ENCODE data around the gene ABCA13. TPM values are rescaled to one million over a fixed set of nuclear protein-coding genes. Genes with fewer than 3 reads are reported as not detected.
A peak's percentile ranks its signal among the peaks of the same experiment; 100 is the strongest.

ABCA13 gene
- total RNA-seq, 1 donor from 2014 or later, result 0.12 TPM

DNA sequence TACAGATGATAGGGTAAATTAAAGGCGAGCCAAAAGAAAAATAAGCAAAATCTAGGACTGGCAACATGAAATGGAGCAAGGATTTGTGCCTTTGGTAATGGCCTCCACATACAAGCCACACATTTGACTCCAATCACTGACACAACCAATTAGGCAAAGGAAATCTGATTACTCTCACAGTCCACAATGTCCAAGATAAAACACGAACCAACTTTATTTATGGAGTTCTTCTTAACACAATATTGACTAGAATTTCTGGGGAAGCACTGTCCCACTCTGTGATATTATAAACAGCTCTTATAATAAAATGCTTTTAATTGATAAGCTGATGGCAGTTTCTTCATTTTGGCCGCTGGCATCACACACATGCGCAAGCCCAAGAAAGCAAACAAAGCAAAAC lies 334.2 kb downstream of the ABCA13 start:
- Mint-ChIP-seq H3K4me3 (ENCODE audit: low read depth) (no peak overlapping the region), H3K36me3 (ENCODE audit: insufficient read depth) (no peaks in the 10 kb centered on the region), H3K27ac (no peak overlapping the region), H3K4me1 (ENCODE audit: low read depth) (no peaks in the 10 kb centered on the region), H3K9me3 (ENCODE audit: low read depth) (no peaks in the 10 kb centered on the region), H3K27me3 (peaks cover 4% of the 10 kb centered on the region)
- DNase-seq (ENCODE audit: low spot score, unreplicated experiment), result no peak
- TF ChIP-seq CTCF (IDR thresholded peaks at IDR 0.05; ENCODE audit: unreplicated experiment), result no peak

DNA sequence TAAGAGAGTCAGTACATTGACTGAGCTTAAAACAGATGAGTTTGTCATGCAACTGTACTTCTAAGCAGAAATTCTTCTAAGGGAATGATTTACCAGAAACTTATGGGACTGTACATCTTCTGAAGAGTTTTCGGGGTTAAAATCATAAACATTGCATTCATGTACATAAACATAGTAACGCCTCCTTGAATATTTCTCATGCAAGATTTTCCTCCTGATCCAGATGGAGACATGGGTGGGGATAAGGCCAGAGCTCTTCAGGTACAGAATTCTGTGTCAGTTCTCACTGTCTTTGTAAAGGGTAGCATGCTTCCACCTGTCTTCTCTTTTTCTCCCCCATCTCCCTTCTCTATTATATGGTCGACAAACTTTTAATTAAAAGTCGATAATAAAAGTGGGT lies 335.3 kb downstream of the ABCA13 start:
- H3K27me3 Mint-ChIP-seq, result peaks cover 4% of the 10 kb centered on the region
- TF ChIP-seq CTCF (IDR thresholded peaks at IDR 0.05; ENCODE audit: unreplicated experiment), result no peak
- H3K4me1 Mint-ChIP-seq (ENCODE audit: low read depth), result peaks cover 3% of the 10 kb centered on the region
- H3K27ac Mint-ChIP-seq, result no peak overlapping the region
- no peak overlapping the region for H3K4me3 Mint-ChIP-seq (ENCODE audit: low read depth)
- H3K36me3 Mint-ChIP-seq (ENCODE audit: insufficient read depth), result no peaks in the 10 kb centered on the region
- H3K9me3 Mint-ChIP-seq (ENCODE audit: low read depth), result no peaks in the 10 kb centered on the region
- no peak for DNase-seq (ENCODE audit: low spot score, unreplicated experiment)

DNA sequence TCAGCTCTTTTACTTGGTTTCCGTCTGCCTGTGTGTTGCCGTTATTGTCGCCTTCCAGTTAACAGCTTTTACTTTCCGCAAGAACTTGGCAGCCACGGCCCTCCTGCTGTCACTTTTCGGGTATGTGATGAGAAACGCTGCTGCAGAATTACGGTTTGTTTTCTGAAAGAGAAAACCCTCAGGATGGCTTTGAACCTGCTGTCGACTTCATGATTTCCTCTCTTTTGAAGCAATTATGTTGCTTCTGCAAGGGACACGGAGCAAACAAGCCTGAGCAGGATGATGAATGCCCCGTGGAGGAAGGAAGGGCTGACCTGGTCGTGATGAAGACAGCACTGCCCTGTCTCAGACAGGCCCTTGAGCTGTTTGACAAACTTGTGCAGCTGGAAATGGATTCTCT lies 339.8 kb downstream of the ABCA13 start:
- no peak overlapping the region for H3K4me3 Mint-ChIP-seq (ENCODE audit: low read depth)
- H3K9me3 Mint-ChIP-seq (ENCODE audit: low read depth), result no peaks in the 10 kb centered on the region
- no peak for DNase-seq (ENCODE audit: low spot score, unreplicated experiment)
- H3K27me3 Mint-ChIP-seq, result peaks cover 4% of the 10 kb centered on the region
- no peak overlapping the region for H3K27ac Mint-ChIP-seq
- H3K36me3 Mint-ChIP-seq (ENCODE audit: insufficient read depth), result no peaks in the 10 kb centered on the region
- peaks cover 7% of the 10 kb centered on the region for H3K4me1 Mint-ChIP-seq (ENCODE audit: low read depth)
- no peak for TF ChIP-seq CTCF (IDR thresholded peaks at IDR 0.05; ENCODE audit: unreplicated experiment)

GRCh38 chr7:48512892-48513291 lies 341.6 kb downstream of the ABCA13 start:
- Mint-ChIP-seq H3K36me3 (ENCODE audit: insufficient read depth) (no peaks in the 10 kb centered on the region), H3K27me3 (peaks cover 4% of the 10 kb centered on the region), H3K27ac (peak overlapping the region; percentile 22), H3K4me1 (ENCODE audit: low read depth) (peaks cover 7% of the 10 kb centered on the region), H3K9me3 (ENCODE audit: low read depth) (no peaks in the 10 kb centered on the region), H3K4me3 (ENCODE audit: low read depth) (no peak overlapping the region)
- DNase-seq (ENCODE audit: low spot score, unreplicated experiment), result no peak
- TF ChIP-seq CTCF (IDR thresholded peaks at IDR 0.05; ENCODE audit: unreplicated experiment), result no peak

DNA sequence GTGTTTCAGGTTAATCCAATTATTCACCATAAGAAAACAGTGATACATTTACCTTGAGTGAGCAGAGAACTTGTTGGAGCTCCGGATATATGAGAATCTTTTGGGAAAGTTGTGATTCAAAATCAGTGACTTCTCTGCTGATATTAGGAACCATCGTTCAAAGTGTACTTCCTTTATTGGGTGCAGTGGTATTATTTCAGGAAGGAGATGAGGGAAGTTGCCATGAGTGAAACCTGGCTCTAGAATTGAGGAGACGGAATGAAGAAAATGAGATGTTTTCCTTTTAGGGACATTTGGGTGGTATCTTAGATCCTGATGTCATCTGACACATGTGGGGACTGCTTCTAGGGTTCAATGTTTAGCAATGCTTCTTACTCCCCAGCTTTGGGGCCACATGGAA lies 343.9 kb downstream of the ABCA13 start:
- Mint-ChIP-seq H3K27ac (no peak overlapping the region), H3K4me1 (ENCODE audit: low read depth) (peaks cover 7% of the 10 kb centered on the region), H3K36me3 (ENCODE audit: insufficient read depth) (no peaks in the 10 kb centered on the region), H3K9me3 (ENCODE audit: low read depth) (no peaks in the 10 kb centered on the region), H3K4me3 (ENCODE audit: low read depth) (no peak overlapping the region), H3K27me3 (peaks cover under 1% of the 10 kb centered on the region)
- no peak for TF ChIP-seq CTCF (IDR thresholded peaks at IDR 0.05; ENCODE audit: unreplicated experiment)
- no peak for DNase-seq (ENCODE audit: low spot score, unreplicated experiment)
